Stimulated activated CD8-positive, alpha-beta memory T cell treated with anti-CD3 and anti-CD28 coated beads, Interleukin-4, amount 100 ng/mL, for 1 hour (primary cell): ENCODE data around the gene DOCK7.
"Not testable (repeated sequence)": the region's sequence is repeated elsewhere in the genome, so short reads cannot be mapped to it uniquely, and the experiment has no call there.

Source experiments
- DNase-seq, 2 donors: peaks; one replicate each; pipeline ENCODE4 v3.0.0-alpha.2; 2020; ENCODE audit warnings: low read depth in 2 of 2, low spot score in 1 of 2

DOCK7 gene

DNA sequence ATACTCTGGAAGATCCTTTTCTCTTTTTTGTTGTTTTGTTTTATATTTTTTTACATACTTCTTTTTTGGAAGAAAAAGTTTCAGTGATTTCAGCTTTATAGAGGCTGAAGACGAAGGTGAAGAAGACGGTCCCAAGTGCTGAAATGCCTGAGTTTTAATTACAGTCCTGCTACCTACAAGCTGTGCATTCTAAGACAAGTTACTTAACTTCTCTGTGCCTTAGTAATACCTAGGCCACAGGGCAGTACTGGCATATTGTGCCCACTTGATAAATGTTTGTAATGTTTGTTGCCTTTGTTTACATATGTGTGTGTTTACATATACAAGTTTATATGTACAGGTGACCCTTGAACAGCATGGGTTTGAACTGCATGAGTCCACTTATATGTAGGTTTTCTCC is 147.1 kb downstream of the DOCK7 start:
- no peak for DNase-seq

DNA sequence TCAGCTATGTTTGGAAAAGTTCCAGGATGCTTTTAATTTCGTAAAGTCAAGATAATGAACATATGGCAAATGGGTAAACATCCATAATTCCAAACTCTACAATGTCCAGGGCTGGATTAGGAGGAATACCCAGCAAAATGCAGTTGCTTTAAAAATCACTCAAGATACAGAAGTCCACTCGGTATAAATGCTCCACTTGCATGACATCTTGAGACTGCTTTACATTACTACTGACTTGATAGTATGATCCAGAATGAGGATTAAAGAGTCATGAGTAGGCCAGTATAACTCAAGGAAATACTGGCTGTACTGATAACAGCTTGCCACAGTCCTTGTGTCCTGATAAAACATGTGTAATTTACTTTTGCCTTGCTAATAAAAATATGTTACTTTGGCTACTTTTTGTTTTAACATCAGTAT is 149.1 kb downstream of the DOCK7 start:
- DNase-seq = no peak

DNA sequence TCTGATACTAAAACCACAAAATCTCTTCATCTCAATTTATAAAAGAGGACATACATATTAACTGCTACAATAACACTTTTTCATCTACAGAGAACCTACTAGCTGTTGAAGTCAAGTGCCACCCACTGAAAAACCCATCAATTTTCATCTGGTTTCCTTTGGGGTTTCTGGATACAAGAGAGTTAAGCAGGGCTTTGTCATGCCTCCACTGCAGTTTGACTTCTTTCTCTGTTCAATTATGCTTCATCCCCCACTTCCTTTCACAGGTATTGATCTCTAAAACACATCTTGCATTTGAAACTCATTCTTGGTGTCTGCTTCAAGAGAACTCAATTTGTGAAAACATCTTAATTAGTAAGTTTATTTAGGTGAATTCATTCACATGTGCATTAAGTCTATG is 151.3 kb downstream of the DOCK7 start:
- DNase-seq = no peak

DNA sequence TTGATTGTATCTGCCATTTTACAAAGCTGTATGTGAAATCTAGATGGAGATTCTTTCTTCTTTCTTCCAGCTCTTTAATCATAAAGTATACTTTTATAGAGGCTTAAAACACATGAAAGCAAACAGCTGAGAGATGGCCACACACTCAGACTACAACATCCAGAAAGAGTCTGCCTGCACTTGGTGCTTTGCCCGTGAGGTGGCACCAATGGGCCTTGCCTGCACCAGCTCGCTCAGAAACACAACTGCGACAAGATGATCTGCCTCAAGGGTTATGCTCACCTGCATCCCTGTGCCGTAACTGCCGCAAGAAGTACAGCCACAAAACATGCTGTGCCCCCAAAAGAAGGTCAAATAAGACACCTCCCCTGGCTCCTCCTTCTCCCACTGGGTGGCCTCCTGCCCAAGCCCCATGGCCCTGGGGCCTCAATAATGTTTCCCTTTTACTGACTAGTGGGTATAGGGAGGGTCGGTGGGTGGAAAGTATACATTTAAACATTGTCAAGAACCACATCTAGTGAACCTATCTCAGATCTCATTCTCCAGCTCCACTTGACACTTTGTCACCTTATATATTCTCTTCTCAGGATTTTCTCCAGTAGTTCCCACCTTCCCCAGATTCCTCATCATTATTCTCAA is 157.6 kb downstream of the DOCK7 start:
- DNase-seq = no peak

DNA sequence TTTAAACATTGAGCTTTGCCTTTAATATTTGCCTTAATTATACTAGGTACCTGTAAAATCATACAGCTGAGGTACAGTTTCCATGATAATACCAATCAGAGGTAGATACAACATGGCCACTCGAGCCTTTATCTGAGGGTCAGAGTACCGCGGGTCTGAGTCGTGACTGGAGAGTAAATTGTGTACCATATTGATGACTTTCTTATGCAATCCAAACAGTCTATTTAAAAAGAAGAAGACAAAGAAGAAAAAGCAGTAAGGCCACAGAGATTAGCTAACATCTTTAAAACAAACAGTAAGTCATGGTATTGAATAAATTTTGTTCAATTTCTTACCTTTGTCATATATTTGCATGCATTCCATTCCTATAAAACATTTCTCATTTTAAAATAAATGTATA is 159.0 kb downstream of the DOCK7 start:
- no peak for DNase-seq

DNA sequence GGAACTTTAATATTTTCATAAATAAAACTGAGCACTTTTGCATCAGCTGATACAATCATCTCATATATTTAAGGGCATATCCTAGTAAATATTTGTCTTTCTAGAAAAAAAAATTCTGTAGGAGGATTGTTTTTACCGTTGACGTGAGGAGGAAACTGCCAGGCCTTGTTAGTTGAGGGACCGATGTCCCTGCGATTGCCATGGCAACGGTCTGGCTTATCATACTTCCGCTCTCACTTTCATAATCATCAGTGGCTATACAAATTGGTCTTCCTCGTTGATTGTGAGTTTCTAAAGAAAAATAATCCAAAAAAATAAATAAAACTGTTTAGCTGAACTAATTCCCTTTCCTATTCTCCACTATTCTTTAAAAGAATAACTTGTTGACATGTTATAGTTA is 160.2 kb downstream of the DOCK7 start:
- no peak for DNase-seq

DNA sequence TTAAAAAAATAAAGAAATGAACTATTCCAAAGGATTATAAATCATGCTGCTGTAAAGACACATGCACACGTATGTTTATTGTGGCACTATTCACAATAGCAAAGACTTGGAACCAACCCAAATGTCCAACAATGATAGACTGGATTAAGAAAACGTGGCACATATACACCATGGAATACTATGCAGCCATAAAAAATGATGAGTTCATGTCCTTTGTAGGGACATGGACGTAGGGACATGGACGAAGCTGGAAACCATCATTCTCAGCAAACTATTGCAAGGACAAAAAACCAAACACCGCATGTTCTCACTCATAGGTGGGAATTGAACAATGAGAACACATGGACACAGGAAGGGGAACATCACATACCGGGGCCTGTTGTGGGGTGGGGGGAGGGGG is 160.8 kb downstream of the DOCK7 start:
- DNase-seq = not testable (repeated sequence)

DNA sequence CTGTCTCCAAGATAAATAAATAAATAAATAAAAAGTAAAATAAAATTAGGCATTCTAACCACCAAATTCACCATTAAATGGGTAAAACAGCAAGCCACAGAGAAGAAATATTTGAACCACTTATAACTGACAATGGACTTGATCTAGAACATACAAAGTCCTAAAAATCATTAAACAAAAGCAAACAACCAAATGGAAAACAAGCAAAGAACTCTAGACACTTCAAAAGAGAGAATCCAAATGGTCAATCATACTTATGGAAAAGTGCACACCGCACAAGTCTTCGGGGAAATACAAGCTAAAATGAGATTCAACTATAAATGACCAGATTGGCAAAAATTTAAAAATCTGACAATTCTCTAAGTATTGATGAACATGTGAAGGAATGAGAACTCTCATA is 164.3 kb downstream of the DOCK7 start:
- DNase-seq = no peak

DNA sequence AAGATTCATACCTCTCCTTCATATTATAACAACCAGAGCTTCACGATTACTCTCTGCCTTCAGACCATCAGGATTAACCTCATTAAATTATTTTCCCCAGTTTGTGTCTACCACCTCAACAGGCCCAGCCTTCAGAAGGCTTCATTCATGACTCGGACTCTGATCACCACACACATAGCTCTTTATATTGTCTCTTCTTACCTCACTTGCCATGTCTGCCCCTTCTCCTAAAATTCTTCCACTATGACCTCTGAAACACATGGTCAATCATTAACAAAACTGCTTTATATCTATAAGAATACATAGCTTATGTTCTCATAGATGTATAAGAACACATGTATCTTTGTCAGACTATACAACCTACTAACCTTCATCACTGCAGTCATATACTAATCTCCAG is 171.6 kb downstream of the DOCK7 start:
- no peak for DNase-seq

DNA sequence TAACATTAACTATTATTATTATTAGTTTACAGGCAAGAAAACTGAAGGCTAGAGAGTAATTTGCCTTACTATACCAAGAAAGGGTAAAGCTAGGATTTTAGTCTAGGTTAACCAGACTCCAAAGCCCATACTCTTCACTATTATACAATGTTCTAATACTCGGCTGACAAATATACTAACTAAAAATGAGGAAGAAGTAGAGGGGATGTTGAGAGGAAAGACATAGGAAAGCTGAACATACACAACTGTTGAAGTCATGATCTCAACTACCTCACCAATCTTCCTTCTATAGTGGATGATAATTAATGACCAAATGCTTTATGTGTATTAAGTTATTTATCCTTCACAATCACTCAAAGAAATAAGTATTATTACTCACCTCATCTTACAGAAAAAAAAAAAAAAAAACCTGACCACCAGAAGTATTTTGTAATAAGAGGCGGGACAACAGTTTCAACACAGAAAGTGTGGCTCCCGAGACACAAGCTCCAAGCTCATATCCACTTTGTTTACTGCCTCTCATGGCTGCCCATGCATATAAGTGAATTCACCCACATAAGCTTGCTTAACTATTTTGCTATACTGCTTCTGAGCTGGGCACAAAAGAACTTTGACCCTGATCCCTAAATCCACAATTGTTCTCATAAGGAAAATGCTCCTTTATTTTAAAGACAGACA is 173.3 kb downstream of the DOCK7 start:
- no peak for DNase-seq

DNA sequence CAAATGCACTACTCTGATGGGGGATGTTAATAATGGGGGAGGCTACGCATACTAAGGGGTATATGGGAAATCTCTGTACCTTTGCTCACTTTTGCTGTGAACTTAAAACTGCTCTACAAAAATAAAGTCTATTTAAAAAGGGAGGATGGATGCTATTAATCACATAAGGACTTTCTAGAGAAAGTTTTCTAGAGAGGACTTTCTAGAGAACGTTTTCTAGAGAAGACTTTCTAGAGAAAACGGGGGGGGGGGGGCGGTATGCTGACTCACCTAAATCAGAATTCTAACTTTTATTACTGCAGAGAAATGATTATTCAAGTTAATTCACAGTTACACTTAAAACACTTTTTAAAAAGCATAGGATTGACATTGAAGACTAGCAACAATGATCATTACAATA is 175.2 kb downstream of the DOCK7 start:
- no peak for DNase-seq

DNA sequence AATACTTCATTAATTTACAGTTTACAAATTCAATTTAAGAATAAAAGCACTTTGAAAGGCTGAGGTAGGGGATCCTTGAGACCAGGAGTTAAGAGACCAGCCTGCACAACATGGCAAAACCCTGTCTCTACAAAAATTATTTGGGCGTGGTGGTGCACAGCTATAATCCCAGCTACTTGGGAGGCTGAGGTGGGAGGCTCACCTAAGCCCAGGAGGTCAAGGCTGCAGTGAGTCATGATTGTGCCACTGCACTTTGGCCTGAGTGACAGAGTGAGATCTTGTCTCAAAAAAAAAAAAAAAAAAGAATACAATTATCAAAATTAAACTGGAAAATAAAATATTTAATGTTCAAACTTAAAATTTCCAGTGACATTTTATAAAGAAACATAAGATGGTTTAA is 179.2 kb downstream of the DOCK7 start:
- no peak for DNase-seq

DNA sequence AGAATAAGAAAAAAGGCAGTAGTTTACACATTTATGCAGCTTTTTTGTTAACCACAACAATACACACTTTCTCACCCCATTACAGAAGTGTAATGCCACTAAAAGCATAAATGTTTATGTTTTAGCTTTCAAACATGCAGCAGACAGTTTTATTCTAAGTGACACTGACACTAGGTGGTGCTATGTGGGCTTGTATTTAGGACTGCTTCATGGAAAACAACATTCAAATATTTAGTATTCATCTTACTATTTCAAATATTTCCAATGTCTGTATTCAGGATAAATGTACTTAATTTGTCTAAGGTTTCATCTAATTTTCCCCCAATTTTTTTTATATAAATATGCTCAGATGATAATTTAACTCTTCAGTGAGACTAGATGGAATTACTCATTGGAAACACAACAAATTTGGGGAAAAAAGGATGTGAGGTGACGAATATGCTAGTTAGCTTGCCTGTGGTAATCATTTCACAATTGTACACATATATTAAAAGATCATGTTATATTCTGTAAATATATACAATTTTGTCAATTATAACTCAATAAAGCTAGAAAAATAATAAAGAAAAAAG is 179.9 kb downstream of the DOCK7 start:
- no peak for DNase-seq

DNA sequence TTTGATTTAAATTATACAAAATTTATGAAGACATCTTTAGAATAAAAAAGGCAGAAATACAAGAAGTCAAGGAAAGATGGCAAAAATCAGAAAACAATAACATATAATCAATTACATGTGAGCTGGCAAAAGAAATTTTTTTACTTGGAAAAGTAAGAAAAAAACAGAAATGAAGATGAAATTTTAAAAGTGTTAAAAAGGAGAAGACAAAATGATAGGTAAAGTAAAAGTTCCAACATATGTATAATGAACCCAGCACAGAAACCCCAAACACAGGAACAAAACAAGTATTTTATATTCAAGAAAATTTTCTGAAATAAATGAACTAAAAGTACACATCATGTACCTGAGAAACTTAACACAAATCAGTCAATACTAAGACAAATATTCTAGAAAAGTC is 188.0 kb downstream of the DOCK7 start:
- DNase-seq = no peak

DNA sequence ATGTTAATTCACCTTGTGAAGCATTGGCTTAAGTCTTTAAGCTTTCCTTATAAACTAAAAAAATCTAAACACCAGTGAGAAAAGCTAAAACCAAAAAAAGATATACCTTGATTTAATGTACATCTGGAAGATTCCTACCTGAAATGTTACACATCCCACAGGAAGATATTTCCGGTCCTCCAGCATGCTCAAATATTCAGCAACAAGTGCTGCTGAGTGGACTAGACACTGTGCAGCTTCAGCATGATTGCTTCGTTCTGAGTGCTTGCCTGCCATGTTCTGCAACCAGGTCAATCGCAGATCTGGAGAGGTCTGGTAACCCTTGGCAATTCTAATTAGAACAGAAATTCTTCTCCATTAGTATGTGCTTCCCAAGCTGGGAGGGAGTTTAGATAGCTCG is 194.0 kb downstream of the DOCK7 start:
- DNase-seq = no peak

DNA sequence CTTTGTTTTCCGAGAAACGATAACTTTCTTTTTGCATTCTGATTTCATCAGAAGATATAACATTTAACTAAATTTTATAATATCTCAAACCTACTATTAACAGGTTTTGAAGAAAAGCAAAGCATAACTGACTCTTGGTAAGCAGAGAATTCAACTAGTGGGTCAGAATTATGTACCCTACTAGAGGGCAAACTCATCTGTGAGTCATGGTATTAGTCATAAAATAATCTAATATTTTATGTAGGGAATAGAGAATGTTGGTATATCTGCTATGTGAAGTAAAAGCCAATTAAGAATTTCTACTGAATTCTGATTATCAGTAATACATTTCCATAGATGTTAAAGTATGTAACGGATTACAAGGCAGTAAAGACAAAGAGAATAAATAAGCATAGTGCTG is 194.5 kb downstream of the DOCK7 start:
- no peak for DNase-seq

DNA sequence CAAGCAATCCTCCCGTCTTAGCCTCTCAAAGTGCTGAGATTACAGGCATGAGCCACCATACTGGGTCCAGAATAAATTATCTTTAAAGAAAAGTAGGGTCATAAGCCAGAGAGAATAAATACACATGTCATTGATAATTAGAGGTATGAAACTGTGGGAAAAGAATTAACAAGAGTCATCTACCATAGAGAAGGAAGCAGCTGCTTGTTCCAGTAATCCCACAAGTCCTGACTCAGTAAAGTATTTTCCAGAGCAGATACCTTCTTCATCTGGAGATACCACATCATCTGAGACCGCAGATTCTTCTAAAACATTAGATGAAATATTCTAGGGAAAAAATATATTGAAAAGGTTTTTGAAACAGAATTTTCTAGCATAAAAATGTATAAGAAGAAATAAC is 195.7 kb downstream of the DOCK7 start:
- no peak for DNase-seq

DNA sequence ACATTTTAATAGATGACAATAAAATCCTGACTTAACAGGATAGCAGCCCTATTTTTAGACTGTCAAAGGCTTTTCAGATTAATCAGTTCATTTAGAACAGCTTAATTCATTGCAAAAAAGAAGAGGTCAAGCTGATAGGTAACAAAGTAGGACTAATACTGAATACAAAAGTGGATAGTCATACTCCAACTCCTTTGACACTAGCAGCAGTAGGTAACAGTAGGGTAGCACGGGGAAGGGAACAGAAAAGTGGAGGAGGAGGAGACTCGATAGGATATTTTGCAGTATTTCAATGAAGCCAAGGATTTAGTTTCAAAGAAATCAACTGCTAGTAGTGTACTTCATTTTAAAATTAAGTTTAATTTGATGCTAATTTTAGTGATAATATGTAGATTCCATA is 200.2 kb downstream of the DOCK7 start:
- no peak for DNase-seq

DNA sequence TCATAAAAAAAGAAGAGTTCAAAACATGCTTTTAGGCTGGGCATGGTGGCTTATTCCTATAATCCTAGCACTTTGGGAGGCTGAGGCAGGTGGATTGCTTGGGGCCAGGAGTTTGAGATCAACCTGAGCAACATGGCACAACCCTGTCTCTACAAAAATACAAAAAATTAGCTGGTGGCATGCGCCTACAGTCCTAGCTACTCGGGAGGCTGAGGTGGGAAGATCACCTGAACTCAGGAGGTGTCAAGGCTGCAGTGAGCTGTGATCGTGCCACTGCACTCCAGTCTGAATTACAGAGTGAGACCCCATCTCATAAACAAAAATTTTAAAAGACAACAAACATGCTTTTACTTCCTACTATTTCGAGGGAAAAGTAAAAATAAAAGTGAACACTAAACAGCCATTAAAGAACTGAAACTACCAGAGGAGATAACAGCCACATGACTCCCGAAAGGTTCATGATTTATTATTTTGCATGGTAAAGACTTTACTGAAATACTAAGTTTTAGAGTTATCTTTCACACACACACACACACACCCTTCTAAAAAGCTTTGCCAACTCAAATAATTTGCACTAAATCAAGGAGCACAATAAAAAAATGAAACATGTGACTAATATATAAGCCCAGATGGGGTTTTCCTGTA is 203.2 kb downstream of the DOCK7 start:
- no peak for DNase-seq

DNA sequence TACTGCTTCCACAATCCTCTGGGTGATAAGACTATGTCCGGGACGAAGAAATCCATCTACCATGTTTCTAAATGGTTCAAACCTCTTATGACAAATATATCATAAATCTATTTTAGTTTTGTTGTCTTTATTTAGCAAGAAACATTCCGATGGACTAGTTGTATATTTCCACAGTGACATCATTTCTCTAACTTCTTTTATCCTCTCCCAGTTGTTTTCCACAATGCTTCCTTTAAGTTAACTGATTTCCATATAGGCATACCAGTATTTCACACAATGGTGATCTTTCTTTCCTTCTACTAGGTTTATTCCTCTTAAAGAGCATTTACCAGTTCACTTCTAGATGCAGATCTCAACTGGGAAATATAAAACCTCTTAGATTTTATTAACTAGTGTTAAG is 206.5 kb downstream of the DOCK7 start:
- DNase-seq = no peak

DNA sequence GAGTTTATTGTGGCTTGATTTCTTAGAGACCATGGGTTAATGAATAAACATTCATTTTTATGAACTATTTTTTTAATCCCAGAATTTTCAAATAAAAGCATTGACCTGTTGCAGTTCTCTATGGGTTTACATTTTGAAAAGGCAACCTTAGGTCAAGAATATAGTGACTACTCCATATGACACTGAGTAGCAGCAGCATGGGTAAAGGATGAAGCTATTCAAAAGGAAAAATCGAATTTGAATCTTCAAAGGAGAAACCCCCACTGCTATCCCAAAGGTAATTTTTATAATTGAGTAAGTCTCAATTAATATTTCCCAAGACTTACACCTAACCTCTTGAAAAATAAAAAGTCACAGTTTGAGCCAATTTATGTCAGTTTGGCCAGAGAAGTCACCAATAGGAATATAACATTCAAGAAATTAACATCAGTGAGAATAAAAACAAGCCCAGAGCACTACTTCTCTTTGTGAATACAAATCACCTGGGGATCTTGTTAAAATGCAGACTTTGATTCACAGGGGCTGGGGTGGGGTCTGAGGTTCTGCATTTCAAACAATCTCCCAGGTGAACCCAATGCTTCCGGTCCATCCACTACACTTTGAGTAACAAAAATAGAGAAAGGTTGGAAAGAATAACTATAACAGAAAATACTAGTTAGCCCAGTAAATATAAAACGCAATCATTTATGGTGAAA is 211.5 kb downstream of the DOCK7 start:
- no peak for DNase-seq

DNA sequence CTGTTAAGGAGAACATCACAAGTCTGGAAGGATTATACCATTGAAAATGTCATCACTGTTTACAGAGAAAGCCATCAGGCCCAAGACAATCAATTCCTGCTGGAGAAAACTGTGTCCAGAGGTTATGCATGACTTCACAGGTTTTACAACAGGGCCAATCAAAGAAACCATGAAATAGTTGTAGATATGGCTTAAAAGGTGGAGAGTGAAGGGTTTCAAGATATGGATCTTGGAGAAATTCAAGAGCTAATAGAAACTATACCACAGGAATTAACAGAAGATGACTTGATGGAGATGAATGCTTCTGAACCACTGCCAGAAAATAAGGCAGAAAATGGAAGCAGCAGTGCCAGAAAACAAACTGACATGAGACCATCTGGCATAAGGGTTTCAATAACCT is 221.1 kb downstream of the DOCK7 start:
- no peak for DNase-seq
